GM18499 (cell line): ENCODE results near the gene WDR86.

Source experiments
- ATAC-seq: cut with Tn5 transposase; IDR thresholded peaks from one replicate; pipeline ENCODE4 v1.9.1; 2021; ENCODE audit warnings: moderate number of reproducible peaks; ENCODE audit not compliant: insufficient read depth, unreplicated experiment

WDR86 gene

DNA sequence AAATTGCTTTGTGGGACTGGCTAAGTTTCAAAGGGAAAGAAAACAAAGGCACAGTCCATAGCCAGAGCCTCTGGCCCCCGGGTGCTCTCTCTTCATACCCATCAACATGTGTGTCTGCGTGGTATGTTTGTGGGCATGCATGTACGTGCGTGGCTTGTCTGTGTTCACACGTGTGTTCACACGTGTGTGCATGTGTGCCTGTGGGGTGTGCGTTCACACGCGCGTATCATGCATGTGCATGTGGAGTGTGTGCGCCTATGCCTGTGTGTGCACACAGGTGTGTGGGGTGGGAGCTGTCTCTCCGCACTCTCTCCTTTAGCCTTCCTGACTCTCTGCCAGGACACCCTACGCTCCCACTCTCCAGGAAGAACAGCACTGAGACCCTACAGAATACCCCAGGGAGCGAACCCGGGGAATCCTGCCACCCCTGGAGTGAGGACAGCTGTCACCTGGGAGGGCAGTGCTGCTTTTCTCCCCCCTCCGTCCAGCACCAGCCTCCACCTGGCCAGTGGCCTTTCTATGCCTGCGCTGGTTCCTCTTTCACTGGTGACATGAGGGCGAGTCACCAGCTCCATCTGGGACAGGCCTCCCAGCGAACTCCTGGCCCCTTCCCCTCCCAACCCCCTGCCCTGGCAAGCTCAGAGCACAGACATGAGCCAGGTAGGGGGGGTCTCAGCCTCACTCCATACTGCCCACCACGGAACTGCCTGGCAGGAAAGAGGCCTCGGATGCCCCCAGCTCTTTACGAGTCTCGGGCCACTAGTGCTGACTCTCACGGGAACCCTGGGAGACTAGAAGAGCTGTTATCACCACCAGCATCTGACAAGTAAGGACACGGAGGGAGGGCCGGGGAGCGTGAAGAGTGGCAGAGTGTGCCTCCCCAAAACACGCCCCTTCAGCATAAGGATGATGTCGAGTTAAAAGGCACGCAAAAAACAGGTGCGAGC is 16.5 kb downstream of the WDR86 start:
- ATAC-seq = no peak

DNA sequence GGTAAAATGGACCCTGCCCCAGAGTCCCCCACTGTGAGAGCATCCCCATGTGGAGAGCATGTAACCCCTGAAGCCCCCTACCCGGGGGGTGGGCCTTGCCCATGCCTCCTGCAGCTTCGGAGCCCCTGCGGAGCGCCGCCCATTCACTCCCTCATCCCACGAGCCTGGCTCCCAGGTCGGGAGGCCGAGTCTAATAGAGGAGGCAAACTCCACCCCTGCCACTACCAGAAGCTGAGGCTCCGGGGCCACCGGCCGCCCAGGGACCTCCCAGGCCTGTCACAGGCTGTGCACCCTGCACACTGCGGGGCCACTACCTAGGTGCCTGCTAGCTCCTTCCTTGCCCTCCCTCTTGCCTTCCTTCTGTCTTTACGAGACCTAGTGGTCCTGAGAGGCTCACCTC is 17.4 kb downstream of the WDR86 start:
- no peak for ATAC-seq

DNA sequence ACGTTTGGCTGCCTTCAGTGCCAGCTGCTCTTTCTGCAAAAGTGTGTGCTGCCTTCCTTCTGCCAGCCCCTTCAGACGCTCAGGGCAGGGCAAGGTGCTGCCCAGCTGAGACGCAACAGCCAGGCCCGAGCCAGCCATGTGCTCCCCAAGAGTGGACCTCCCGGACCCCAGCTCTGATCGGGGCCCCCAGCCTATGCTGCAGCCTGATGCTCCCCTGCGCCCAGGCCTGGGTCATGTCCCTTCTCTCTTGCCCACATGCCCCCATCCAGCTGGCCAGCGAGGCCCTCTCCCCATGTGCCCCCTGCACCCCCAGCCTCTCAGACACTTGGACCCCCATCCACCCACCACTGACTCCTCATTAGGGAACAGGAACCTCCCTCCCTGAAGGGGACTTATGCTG is 17.8 kb downstream of the WDR86 start:
- ATAC-seq = no peak

DNA sequence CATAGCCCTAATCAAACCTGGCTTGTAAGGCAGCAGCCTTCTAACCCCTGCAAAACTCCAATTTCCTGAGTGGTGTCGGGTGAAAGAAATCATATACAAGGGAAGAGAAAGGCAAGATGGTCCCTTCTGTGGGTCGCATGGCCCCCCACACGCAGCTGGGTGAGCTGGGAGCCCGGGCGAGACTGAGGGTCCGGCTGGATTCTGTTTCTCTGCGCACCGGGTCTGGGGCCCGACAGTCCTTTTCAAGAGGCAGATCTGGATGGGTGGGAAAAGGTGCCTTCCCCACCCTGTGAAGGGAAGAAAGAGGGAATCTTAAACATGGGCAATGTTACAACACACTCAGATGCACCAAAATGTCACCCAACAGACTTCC is 18.5 kb downstream of the WDR86 start:
- no peak for ATAC-seq

DNA sequence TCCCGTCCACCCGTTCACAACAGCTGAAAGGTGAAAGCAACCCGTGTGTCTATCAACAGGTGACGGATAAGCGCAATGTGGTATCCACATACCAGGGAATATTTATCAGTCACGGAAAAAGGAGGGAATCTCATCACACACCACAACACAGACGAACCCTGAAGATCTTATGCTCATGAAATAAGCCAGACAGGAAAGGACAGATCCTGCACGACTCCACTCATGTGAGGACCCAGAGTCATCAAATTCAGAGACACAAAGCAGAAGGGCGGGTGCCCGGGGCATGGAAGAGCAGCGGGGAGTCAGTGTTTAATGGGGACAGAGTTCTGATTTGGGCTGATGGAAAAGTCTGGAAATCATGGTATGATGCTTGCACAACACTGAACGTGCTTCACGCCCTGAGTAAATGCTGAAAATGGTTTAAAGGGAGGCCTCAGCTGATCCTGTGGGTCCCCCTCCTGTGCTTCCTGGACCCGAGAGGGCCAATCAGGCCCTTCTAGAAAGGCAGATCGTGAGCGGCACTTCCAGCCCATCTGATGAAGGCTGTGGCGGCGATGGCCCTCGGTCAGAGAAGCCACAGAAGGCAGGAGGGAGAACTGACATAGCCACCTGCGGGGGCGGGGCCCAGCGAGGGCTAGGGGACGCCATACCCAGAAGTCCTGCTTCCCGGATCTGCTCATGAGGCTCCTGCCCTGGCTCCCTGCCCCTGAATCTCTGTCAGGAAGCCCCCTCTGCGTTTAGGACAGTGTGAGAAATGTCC is 19.1 kb downstream of the WDR86 start:
- no peak for ATAC-seq

DNA sequence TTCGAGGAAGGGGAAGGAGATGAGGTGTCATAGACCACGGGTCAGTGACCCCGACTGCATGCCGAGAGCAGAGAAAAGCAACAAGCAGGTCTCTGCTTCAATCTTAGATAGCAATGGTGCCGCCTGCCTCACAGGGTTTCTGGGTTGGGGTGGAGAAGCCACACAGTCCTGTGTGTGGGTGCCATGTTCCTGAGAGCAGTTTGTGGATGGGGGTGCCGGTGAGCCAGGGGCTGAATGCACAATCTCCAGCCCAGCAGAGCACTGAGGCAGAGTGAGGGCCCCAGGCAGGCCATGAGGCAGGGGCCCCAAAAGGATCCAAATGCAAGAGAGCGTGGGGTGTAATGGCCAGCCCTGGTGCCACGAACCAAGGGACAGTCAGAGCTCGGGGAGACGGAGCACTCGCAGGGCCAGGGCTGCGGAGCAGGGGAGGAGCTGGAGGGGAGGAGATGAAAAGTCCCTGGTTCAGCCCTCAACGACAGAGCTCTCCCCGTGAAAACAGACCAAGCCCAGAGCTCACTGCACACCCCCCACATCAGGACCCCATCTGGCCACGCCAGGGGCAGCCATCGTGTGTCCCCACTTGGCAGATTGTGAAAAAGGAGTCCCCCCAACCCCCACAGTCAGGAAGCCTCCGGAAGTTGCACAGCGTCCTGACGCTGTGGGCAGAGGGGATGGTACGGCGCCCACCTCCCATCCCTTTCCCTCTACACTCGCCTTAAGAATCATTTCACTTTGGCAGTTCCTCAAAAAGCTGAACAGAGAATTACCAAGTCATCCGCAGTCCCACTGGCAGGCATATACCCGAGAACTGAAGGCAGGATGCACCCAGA is 19.9 kb downstream of the WDR86 start:
- no peak for ATAC-seq

DNA sequence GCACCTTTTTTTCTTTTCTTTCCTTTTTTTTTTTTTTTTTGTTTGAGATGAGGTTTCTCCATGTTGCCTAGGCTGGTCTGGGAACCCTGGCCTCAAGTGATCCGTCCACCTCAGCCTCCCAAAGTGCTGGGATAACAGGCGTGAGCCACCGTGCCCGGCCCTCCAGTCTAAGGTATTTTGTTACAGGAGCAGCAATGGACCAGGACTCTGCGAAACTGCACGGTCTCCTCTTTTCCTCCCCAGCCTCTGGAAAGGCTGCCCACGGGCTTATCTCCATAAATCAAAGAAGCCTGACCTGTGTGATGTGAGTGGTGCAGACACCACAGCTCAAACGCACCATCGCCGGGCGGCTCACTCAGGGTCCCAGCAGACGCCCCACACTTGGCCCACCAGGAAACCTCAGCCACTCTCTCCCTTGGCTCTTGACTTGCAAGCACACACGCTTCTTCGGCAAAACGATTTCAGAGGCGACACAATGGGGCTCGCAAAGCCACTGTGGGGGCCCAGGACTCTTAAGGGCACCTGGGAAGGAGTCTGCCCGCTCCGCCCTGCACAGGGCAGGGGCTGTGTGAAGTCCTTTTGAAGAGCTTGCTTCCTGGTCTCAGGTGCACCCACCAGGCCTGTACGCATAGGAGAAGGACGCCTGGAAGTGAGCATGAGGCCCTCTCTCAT is 20.6 kb downstream of the WDR86 start:
- no peak for ATAC-seq

DNA sequence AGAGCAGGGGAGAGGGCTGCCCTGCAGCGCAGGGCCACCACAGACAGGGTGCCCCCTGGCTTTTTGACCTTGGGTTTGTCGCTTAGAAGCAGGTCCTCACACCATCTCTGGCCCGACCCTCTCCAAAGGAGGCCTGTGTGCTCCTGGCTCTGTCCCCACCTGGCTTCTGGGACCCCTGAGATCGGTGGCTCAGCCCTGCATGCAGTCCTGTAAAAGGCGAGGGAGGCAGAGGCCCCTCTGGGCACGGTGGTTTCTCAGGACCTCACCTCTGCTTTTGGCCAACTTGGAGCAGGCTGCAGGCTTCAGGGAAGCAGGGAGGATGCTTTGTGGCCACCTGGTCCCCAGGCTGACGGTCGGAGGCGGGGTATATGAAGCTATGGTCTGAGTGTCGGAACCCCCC is 21.4 kb downstream of the WDR86 start:
- ATAC-seq = no peak

DNA sequence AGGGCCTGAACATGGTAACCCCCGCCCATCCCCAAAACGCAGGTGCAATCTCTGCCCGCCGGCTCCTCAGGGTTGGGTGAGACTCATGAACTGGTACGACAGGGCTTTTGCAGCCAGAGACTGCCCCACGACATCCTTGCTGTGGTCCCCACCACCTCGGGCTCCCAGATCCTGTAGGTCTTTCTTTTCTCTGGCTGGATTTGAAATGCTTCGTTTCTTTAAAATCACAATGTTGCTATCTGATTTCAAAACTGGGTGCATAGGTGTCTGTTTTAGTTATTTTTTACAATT is 21.9 kb downstream of the WDR86 start:
- ATAC-seq = no peak

DNA sequence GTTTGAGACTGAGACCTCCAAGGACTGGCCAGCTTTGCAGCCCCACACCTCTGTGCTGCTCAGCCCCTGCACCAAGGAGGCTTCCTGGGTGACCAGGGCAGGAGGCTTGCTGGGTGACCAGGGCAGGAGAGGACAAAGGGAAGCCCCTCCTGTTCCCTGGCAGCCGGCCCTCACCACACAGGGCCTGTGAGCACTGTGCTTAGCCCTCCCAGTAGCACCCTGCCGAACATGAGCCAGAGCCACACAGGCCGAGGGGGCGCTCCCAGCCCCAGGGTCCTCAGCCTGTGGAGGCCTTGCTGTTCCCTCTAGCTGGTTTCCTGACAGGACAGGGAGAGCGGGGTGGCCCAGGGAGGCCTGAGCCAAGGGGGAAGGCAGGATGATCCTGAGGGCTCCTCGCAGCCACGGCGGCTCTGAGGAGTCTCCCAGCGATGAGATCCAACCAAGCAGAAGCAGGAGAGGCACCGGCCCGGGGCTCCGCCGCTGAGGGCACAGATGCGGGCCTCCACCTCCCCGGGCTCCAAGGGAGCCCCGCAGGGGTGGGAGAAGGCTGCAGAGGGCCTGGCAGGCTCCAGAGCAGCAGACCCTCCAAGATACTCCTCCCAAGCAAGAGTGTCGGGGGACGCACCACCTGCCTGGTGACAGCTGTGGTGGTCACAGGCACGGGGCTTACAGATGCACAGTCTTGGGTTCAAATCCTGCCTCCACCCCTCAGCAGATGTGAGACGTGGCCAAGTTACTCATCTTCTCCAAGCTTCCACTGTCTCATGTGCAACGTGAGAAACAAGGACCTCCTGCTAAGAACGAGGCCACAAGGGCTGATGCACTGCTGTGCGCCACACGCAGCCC is 22.5 kb downstream of the WDR86 start:
- ATAC-seq = no peak

DNA sequence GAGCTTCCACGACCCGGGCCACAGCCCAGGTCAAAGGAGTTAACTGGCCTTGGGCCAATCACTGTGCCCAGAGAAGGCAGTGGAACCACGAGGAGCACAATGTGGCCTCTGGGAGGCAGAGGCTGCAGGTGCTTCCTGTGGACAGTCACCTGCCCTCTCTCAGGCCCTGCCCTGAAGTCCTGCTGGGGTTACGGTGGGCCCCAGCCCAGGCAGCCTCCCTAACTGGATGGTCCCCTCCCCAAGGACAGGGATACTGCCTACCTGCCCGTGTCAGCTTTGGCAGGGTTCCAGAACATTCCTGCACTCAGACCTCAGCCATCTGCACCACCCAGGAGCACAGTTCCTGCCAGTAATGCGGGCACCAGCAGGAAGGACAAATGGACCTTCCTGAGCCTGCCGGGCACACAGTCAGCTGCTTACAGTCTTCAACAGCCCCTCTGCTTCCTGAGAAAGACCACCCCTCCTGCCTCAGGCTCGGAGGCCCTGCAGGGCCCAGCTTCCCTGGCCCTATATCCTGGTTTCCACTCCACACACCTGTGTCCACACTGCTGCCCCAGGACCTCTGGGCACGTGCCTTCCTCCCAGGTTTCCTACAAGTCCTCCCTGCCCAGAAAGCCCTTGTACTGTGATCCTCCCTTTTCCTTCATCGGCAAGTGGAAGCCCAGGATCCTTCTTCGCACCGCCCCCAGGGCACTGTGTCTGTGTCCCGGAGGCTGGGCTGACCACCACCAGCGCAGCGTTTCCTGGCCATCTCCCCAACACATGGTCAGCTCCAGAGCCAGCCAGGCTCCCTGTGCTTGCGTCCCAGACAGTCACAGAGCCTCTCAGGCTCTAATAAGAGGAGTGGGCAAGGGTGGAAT is 23.3 kb downstream of the WDR86 start:
- no peak for ATAC-seq

DNA sequence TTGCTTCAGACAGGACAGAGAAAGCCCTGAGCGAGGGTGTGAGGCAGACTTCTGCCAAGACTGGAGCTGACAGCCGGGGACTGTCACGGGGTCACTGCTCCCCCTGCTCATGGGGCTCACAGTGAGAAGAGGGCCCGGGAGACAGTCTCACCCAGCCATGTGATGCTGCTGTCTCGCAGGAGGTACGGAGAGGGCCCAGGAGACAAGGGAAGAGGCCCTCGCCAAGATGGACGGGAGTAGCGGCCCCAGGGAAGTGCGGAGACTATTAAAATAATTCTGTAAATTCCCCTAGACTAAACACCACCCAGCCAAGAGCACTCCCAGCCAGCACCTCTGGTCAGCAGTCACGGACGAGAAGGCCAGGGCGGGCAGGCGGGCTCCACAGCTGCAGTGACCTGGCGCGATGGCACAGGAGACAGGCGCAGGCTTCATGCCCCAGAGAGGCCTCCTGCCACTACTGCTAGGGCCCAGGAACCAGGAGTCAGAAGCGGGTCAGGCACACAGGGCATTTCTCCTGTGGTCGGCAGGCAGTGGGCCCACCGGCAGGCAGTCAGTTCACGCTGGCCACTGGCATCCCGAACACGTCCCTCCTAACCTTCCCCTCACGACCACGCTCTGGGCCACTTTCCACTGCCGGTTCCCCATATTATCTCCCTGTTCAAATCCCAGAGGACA is 24.1 kb downstream of the WDR86 start:
- no peak for ATAC-seq

DNA sequence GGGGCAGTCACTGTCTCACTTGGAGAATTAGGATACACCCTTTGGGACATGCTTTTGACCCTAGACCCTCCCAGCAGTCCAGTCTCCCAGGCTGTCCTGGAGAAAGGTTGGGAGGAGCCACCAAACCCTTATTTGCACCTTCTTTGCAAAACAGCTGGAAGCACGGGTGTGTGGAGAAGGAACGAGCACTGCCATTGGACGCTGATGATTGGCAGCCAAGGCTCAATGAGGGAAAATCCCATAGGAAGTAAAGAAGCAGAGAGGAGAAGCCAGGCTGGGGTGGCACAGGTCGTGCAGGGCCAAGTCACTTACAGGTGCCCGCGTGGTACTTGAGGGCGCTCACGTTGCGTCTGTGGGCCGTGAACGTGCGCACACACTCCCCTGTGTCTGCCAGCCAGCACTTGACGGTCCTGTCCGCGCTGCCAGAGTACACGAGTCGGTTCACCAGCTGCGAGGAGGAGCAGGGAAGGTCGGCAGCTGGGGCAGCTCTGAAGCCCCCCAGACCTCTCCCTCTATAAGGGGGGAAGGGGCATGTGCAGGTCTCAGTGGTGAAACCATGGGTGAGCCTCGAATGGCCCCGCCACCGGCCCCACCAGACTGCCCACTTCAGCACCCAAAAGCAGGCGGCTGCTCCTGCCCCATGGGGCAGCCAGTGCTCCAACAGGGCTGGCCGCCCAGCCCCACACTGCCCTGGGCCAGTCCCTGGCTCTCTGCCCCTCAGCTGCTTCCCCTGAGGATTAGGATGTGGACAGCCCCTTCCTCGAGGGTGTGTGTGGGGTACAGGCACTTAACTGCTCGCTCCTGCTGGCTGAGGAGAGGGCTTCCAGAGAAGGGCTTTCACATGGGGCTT is 24.8 kb downstream of the WDR86 start:
- ATAC-seq = no peak

DNA sequence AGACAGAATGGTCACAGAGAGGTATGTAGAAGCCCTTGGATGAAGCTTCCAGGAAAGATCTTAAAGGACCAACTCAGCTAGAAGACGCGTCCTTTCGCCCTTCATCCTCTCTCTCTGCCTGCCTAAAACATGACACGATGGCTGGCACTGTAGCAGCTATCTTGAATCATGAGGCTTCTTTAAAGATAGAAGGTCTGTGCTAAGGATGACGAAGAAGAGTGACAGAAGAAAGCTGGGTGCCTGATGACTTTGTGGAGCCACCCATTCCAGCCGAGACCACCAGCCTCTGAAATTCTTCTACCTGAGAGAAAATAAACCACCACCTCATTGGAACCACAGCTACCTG is 25.5 kb downstream of the WDR86 start:
- ATAC-seq = no peak

DNA sequence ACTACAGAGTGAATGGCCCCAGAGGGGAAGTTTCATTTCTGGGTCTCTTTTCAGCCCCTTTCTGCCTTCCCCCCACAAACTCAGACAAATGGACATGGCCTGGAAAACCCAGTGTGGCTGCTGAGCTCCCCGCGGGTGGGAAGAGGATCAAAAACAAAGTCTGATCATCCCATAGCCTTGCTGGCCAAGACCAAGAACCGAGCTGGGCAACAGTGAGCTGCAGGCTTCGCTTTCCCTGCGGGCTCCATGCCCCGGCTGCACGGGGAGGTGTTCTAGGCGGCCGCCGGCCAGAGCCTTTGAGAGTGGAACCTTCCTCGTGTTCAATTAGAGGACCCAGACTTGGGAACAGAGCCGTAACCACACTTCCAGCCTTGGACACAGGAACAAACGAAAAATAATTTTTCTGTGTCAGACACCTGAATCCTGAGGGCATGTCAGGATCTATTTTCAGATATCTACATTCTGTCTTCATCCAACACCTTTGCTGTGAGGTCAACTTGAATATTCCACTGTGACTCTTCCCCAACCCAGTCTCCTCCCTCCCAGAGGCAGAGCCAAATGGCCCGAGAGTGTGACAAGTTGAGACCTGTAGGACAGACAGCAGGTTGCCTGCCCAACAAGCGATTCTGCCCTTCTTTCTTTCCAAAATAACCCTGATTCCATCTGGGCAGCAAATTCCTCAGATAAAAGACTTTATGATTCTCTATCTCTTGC is 26.0 kb downstream of the WDR86 start:
- no peak for ATAC-seq

DNA sequence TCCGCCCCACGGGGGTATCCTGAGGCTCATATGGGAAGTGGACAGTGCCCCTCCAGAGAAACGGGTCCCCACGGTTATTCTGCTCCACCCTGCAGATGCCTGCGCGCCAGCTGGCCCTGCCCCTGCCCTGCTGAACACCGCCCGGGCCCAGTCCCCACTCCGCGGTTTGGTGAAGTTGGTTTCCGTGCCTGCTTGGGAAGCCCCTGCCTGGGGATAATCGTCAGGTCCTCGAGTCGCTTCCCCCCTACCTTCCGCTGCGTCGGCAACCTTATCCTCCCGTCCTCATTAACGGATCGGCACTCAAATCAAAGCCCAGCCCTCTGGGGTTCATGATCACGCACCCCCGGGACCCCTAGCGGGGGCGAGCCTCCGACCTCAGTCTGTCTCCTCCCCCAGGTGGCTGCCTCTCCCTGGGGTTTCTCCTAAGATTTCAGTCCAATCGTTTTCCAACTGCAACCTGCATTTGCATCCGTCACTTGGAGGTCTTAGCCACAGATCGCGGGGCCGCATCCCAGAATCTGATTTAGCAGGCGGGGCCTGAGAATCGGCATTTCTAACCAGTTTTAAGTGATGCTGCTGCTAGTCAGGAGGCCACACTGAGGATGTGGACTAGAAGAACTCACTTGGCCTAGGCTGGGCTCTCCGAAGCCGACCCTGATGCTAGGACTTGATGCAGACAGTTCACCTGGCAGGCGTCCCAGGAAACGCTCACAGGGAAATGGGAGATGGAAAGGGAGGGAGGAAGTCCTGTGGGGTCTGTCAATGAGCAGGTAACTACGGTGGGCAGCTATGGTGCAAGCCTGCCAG is 27.6 kb downstream of the WDR86 start:
- ATAC-seq = no peak
